ENCODE measurements around the gene ESPNL.

ESPNL gene

DNA sequence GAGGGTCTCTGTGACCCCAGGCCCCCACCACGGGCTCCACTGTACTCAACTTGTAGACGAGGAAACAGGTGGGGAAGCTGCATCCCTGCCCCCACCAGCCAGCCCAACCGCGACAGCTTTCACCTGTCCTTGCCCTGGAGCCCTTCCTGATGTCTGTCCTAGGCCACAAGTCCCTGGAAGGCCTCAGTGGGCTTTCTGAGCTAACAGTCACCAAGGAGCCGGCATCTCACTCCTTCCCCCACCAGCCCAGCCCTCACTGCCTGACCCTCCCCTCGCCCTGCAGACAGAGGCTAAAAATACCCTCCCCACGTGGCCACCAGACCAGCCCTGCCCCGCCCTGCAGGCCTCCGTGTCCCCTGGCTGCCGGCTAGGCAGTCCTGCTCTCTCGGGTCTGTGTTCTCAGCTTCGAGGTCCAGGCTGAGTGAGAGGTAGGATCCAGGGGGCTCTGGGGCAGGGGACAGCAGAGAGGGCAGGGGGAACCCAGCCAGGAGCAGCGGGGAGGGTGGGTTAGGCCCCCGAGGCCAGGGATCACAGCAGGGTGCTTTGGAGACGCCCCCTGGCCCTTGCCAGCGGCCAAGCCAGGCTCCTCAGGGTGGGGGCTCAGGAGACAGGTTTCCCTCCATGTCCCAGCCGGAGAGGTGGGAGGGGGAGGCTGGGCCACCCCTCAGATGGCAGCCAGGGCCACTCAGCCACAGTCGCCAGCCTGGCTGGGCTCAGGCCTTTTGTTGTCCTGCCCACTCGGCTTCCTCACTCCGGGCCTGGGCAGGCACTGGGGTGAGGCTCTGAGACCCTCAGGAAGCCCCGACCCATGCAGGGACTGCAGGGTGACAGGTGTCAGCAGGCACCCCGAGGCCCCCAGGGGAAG, 38.4 kb downstream of the ESPNL start, which contains the start of gene KLHL30:
Gene KLHL30 (plus strand): TSS at position 338 of the 865 bp plus-strand sequence. CDS start 2,087 bp downstream, outside the sequence.
- Histone ChIP-seq H3K9me3 (ENCODE audit: control insufficient read depth, insufficient read depth, low read length) (no peaks in the 10 kb centered on the region), H3K36me3 (ENCODE audit: control insufficient read depth, insufficient read depth, low read length) (no peaks in the 10 kb centered on the region), H3K4me1 (ENCODE audit: control insufficient read depth, insufficient read depth, low read length) (peaks cover 2% of the 10 kb centered on the region; the same call in 1 of the 2 replicates), H3K27ac (ENCODE audit: low read length) (no peak within 1 kb of the TSS), H3K27me3 (ENCODE audit: control insufficient read depth, insufficient read depth, low read length) (no peaks in the 10 kb centered on the region), H3K4me3 (ENCODE audit: low read length) (no peak within 1 kb of the TSS)
- DNase-seq (ENCODE audit: low read depth, low spot score) = no peak
- no CpG with 5 or more reads among the region's 22 CpGs for WGBS (ENCODE audit: insufficient coverage, insufficient read length)

- H3K4me1 ChIP-seq (ENCODE audit: control insufficient read depth, insufficient read depth, low read length) = peaks cover 2% of the 10 kb centered on the region; the same call in 1 of the 2 replicates
- DNase-seq (ENCODE audit: low read depth, low spot score) = no peak
- no peaks in the 10 kb centered on the region for H3K9me3 ChIP-seq (ENCODE audit: control insufficient read depth, insufficient read depth, low read length)
- no CpG with 5 or more reads among the region's 56 CpGs for WGBS (ENCODE audit: insufficient coverage, insufficient read length)
- no peaks in the 10 kb centered on the region for H3K27me3 ChIP-seq (ENCODE audit: control insufficient read depth, insufficient read depth, low read length)
- H3K36me3 ChIP-seq (ENCODE audit: control insufficient read depth, insufficient read depth, low read length) = no peaks in the 10 kb centered on the region
- H3K27ac ChIP-seq (ENCODE audit: low read length) = no peak overlapping the region
- H3K4me3 ChIP-seq (ENCODE audit: low read length) = no peak overlapping the region
Observed at GRCh38 chr2:238139196-238140039, 39.3 kb downstream of the ESPNL start.

DNA sequence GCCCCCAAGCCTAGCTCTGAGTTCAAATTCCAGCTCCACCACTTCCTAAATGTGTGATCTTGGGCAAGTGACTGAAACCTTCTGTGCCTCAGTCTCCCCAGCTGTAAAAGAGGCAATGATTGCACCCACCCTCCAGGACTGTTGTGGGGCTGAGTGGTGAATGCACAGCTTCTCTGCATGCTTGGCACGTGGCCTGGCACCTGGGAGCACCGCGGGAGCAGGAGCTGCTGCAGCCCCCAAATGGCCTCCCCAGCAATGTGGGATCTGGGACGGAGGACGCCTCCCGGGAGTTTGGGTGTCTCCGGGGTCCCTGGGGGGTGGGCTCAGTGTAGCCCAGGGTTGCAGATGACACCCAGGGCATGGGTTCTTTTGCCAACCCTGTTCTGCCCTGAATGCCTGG, 39.9 kb downstream of the ESPNL start:
- H3K4me1 ChIP-seq (ENCODE audit: control insufficient read depth, insufficient read depth, low read length) = peaks cover 2% of the 10 kb centered on the region; the same call in 1 of the 2 replicates
- H3K36me3 ChIP-seq (ENCODE audit: control insufficient read depth, insufficient read depth, low read length) = no peaks in the 10 kb centered on the region
- H3K9me3 ChIP-seq (ENCODE audit: control insufficient read depth, insufficient read depth, low read length) = no peaks in the 10 kb centered on the region
- WGBS (ENCODE audit: insufficient coverage, insufficient read length) = no CpG with 5 or more reads among the region's 7 CpGs
- no peak overlapping the region for H3K27ac ChIP-seq (ENCODE audit: low read length)
- H3K4me3 ChIP-seq (ENCODE audit: low read length) = no peak overlapping the region
- H3K27me3 ChIP-seq (ENCODE audit: control insufficient read depth, insufficient read depth, low read length) = no peaks in the 10 kb centered on the region
- no peak for DNase-seq (ENCODE audit: low read depth, low spot score)

DNA sequence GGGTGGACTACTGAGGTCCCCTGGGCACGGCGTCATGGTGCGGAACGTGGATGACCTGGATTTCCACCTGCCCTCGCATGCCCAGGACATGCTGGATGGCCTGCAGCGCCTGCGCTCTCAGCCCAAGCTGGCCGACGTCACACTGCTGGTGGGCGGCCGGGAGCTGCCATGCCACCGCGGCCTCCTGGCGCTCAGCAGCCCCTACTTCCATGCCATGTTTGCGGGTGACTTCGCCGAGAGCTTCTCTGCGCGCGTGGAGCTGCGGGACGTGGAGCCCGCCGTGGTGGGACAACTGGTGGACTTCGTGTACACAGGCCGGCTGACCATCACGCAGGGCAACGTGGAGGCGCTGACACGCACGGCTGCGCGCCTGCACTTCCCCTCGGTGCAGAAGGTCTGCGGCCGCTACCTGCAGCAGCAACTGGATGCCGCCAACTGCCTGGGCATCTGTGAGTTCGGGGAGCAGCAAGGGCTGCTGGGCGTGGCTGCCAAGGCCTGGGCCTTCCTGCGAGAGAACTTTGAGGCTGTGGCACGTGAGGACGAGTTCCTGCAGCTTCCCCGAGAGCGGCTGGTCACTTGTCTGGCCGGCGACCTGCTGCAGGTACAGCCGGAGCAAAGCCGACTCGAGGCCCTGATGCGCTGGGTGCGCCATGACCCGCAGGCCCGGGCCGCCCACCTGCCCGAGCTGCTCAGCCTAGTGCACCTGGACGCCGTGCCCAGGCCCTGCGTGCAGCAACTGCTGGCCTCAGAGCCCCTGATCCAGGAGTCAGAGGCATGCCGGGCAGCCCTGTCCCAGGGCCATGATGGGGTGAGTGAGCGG, 40.8 kb downstream of the ESPNL start:
- no peak overlapping the region for H3K27ac ChIP-seq (ENCODE audit: low read length)
- no peaks in the 10 kb centered on the region for H3K36me3 ChIP-seq (ENCODE audit: control insufficient read depth, insufficient read depth, low read length)
- DNase-seq (ENCODE audit: low read depth, low spot score) = no peak
- H3K9me3 ChIP-seq (ENCODE audit: control insufficient read depth, insufficient read depth, low read length) = no peaks in the 10 kb centered on the region
- no CpG with 5 or more reads among the region's 60 CpGs for WGBS (ENCODE audit: insufficient coverage, insufficient read length)
- no peak overlapping the region for H3K4me3 ChIP-seq (ENCODE audit: low read length)
- no peaks in the 10 kb centered on the region for H3K27me3 ChIP-seq (ENCODE audit: control insufficient read depth, insufficient read depth, low read length)
- peaks cover 2% of the 10 kb centered on the region; the same call in 1 of the 2 replicates for H3K4me1 ChIP-seq (ENCODE audit: control insufficient read depth, insufficient read depth, low read length)

- no peaks in the 10 kb centered on the region for H3K27me3 ChIP-seq (ENCODE audit: control insufficient read depth, insufficient read depth, low read length)
- no peaks in the 10 kb centered on the region for H3K9me3 ChIP-seq (ENCODE audit: control insufficient read depth, insufficient read depth, low read length)
- H3K36me3 ChIP-seq (ENCODE audit: control insufficient read depth, insufficient read depth, low read length) = no peaks in the 10 kb centered on the region
- peaks cover 2% of the 10 kb centered on the region; the same call in 1 of the 2 replicates for H3K4me1 ChIP-seq (ENCODE audit: control insufficient read depth, insufficient read depth, low read length)
- no CpG with 5 or more reads among the region's 10 CpGs for WGBS (ENCODE audit: insufficient coverage, insufficient read length)
- no peak overlapping the region for H3K27ac ChIP-seq (ENCODE audit: low read length)
- no peak overlapping the region for H3K4me3 ChIP-seq (ENCODE audit: low read length)
- no peak for DNase-seq (ENCODE audit: low read depth, low spot score)
Observed at GRCh38 chr2:238141541-238142318, 41.6 kb downstream of the ESPNL start.

DNA sequence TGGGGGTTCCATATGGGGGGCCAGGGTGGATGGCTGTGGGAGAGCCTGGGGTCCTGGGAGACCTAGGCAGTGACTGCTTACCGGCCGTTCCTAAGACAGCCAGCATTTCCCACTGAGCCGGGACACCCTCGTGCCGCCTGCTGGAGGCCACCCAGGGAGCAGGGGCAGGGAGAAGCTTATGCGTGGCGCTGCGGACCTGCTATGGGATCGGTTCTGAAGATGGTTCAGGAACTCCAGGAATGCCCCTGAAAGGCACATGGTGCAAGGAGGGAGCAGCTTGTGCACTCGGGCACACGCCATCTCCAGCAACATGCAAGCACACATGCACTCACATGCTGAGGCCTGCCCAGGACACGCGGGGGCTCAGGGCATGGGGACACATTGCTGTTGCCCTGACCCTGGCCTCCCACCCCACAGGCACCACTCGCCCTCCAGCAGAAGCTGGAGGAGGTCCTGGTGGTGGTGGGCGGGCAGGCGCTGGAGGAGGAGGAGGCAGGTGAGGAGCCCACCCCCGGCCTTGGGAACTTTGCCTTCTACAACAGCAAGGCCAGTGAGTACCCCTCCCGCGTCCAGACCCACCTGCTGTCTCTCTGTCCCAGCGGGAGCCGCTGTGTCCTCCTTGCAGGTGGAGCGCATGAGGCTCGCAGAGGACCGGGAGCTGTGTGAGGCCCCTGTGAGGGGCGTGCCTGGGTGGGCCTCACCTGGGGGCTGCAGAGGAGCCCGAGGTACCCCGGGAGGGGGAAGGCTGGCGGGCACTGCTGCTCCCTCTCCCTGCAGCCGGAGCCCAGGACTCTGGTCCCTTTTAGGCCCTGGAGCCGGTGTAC, 42.5 kb downstream of the ESPNL start:
- no CpG with 5 or more reads among the region's 30 CpGs for WGBS (ENCODE audit: insufficient coverage, insufficient read length)
- DNase-seq (ENCODE audit: low read depth, low spot score) = no peak
- Histone ChIP-seq H3K4me1 (ENCODE audit: control insufficient read depth, insufficient read depth, low read length) (peaks cover 2% of the 10 kb centered on the region; the same call in 1 of the 2 replicates), H3K27me3 (ENCODE audit: control insufficient read depth, insufficient read depth, low read length) (no peaks in the 10 kb centered on the region), H3K36me3 (ENCODE audit: control insufficient read depth, insufficient read depth, low read length) (no peaks in the 10 kb centered on the region), H3K9me3 (ENCODE audit: control insufficient read depth, insufficient read depth, low read length) (no peaks in the 10 kb centered on the region), H3K4me3 (ENCODE audit: low read length) (no peak overlapping the region), H3K27ac (ENCODE audit: low read length) (no peak overlapping the region)

- WGBS (ENCODE audit: insufficient coverage, insufficient read length) = no CpG with 5 or more reads among the region's 20 CpGs
- H3K9me3 ChIP-seq (ENCODE audit: control insufficient read depth, insufficient read depth, low read length) = no peaks in the 10 kb centered on the region
- no peaks in the 10 kb centered on the region for H3K27me3 ChIP-seq (ENCODE audit: control insufficient read depth, insufficient read depth, low read length)
- H3K4me1 ChIP-seq (ENCODE audit: control insufficient read depth, insufficient read depth, low read length) = peaks cover 2% of the 10 kb centered on the region; the same call in 1 of the 2 replicates
- DNase-seq (ENCODE audit: low read depth, low spot score) = no peak
- H3K4me3 ChIP-seq (ENCODE audit: low read length) = no peak overlapping the region
- no peaks in the 10 kb centered on the region for H3K36me3 ChIP-seq (ENCODE audit: control insufficient read depth, insufficient read depth, low read length)
- no peak overlapping the region for H3K27ac ChIP-seq (ENCODE audit: low read length)
Observed at GRCh38 chr2:238143239-238143951, 43.3 kb downstream of the ESPNL start.

DNA sequence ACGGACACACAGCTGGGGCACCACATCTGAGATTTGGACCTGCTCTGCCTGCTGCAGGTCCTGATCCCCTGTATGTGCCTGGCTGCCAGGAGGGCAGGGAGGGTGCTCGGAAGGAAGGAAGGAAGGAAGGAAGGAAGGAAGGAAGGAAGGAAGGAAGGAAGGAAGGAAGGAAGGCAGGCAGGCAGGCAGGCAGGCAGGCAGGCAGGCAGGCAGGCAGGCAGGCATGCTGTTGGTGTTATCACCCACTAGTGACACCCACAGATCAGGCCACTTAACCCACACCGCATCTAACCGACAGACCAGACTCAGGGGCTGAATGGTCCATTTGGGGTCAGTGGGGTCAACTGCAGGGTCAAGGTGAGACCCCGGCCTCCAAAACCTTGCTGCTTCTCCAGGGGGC, 44.1 kb downstream of the ESPNL start:
- H3K27me3 ChIP-seq (ENCODE audit: control insufficient read depth, insufficient read depth, low read length) = no peaks in the 10 kb centered on the region

More for the DNA sequence above, 44.1 kb downstream of the ESPNL start:
- WGBS (ENCODE audit: insufficient coverage, insufficient read length) = no CpG with 5 or more reads among the region's 5 CpGs
- Histone ChIP-seq H3K36me3 (ENCODE audit: control insufficient read depth, insufficient read depth, low read length) (no peaks in the 10 kb centered on the region), H3K4me3 (ENCODE audit: low read length) (no peak overlapping the region), H3K27ac (ENCODE audit: low read length) (no peak overlapping the region), H3K4me1 (ENCODE audit: control insufficient read depth, insufficient read depth, low read length) (peaks cover 2% of the 10 kb centered on the region; the same call in 1 of the 2 replicates), H3K9me3 (ENCODE audit: control insufficient read depth, insufficient read depth, low read length) (no peaks in the 10 kb centered on the region)
- no peak for DNase-seq (ENCODE audit: low read depth, low spot score)
